ENCODE data around the gene GOLGA2. TPM values are rescaled to one million over a fixed set of nuclear protein-coding genes. Genes with fewer than 3 reads are reported as not detected.
A peak's percentile ranks its signal among the peaks of the same experiment; 100 is the strongest.

GOLGA2 gene
- total RNA-seq, 1 experiment from 2014 or later: 51.0 TPM

GRCh38 chr9:128245421-128246151, 30.2 kb downstream of the GOLGA2 start:
- Histone ChIP-seq H4K91ac (ENCODE audit: insufficient read length, low read depth, low read length) (no peak overlapping the region), H3K4ac (ENCODE audit: low read depth, low read length) (no peak overlapping the region), H3K56ac (ENCODE audit: insufficient read length, low read depth, low read length) (no peak overlapping the region), H2BK15ac (ENCODE audit: low read depth, low read length) (no peak overlapping the region), H2BK20ac (ENCODE audit: low read depth, low read length, poor library complexity, severe bottlenecking) (no peak overlapping the region), H3K14ac (ENCODE audit: insufficient read depth, low read length) (no peak overlapping the region), H4K8ac (replicated peaks; ENCODE audit: insufficient read length, low read depth, low read length) (no peak overlapping the region), H3K9me3 (ENCODE audit: control insufficient read depth, low read depth, low read length) (no peaks in the 10 kb centered on the region), H3K9ac (ENCODE audit: extremely low read depth, insufficient read length, low read length) (no peak overlapping the region), H2AFZ (ENCODE audit: low read length) (no peak overlapping the region), H2BK12ac (ENCODE audit: insufficient read length, low read depth, low read length) (no peak overlapping the region), H3K18ac (ENCODE audit: insufficient read length, low read depth, low read length) (no peak overlapping the region), H3K79me1 (ENCODE audit: insufficient read depth, low read depth, low read length, poor library complexity, severe bottlenecking) (no peaks in the 10 kb centered on the region), H2BK120ac (ENCODE audit: low read depth, low read length, poor library complexity, severe bottlenecking) (no peak overlapping the region), H3K79me2 (ENCODE audit: insufficient read depth, low read length) (no peaks in the 10 kb centered on the region), H3K23me2 (ENCODE audit: insufficient read length, low read depth, low read length, poor library complexity, severe bottlenecking) (peaks cover 4% of the 10 kb centered on the region), H2BK5ac (ENCODE audit: insufficient read length, low read length) (no peak overlapping the region), H3K4me1 (ENCODE audit: insufficient read depth, low read length) (peaks cover 5% of the 10 kb centered on the region; the same call in 1 of the 2 replicates), H3K27ac (ENCODE audit: insufficient read length, low read depth, low read length) (no peak overlapping the region), H2AK5ac (ENCODE audit: insufficient read length, low read length) (no peak overlapping the region), H4K20me1 (ENCODE audit: control insufficient read depth, insufficient read depth, insufficient read length) (peaks cover 5% of the 10 kb centered on the region), H4K5ac (ENCODE audit: insufficient read length, low read depth, low read length) (no peak overlapping the region), H3K4me2 (ENCODE audit: insufficient read depth, insufficient read length, low read length) (no peak overlapping the region), H3T11ph (ENCODE audit: low read length) (no peak overlapping the region), H3K23ac (ENCODE audit: insufficient read length, low read depth, low read length) (no peak overlapping the region), H3K27me3 (ENCODE audit: insufficient read depth, low read length) (no peaks in the 10 kb centered on the region)
- H3K27me3 Mint-ChIP-seq (ENCODE audit: low read depth): peaks cover 3% of the 10 kb centered on the region
- H3K27ac Mint-ChIP-seq: peak overlapping the region in 1 of 3 experiments; percentile 6; a peak in 1 of 7 replicates
- WGBS (ENCODE audit: extremely low coverage, insufficient read length, low lambda C conversion rate): no CpG with 5 or more reads among the region's 13 CpGs
- H3K9me3 Mint-ChIP-seq: no peaks in the 10 kb centered on the region
- H3K4me3 Mint-ChIP-seq: no peak overlapping the region
- H3K4me1 Mint-ChIP-seq: peaks cover 22 to 28% of the 10 kb centered on the region in 2 experiments
- H3K36me3 Mint-ChIP-seq (ENCODE audit: insufficient read depth in 1 of 3, low read depth in 3 of 3): peaks cover 11 to 19% (median 11%) of the 10 kb centered on the region in 3 experiments; a peak in 6 of 7 replicates
- no peak for TF ChIP-seq CTCF (conservative IDR thresholded peaks at IDR 0.05)
- peak; percentile 65 for DNase-seq
